RWPE2 (cell line): ENCODE results near the gene LARGE1.

Source experiments
- ATAC-seq: fragments of 200-7000 bp; cut with Tn5 transposase; 3 replicates; pipeline ENCODE4 v1.9.1; 2021; ENCODE audit warnings: low read depth
- DNase-seq: peaks from one replicate; pipeline ENCODE4 v3.0.0-alpha.2; 2020; ENCODE audit warnings: low spot score
- H3K27ac ChIP-seq: fragments of 450-650 bp; 2 replicates; pipeline ENCODE4 v1.5.1; 2017; ENCODE audit warnings: mild to moderate bottlenecking; ENCODE audit not compliant: poor library complexity, severe bottlenecking
- H3K27me3 ChIP-seq: fragments of 250-450 bp; sonication (Bioruptor Pico); 2 replicates; pipeline ENCODE4 v1.5.1; 2021; ENCODE audit warnings: mild to moderate bottlenecking, moderate library complexity; ENCODE audit not compliant: insufficient read depth, poor library complexity, severe bottlenecking
- H3K36me3 ChIP-seq: fragments of 250-450 bp; sonication (Bioruptor Pico); 2 replicates; pipeline ENCODE4 v1.5.1; 2020; ENCODE audit warnings: low read depth, mild to moderate bottlenecking, moderate library complexity
- H3K4me1 ChIP-seq: fragments of 250-450 bp; sonication (Bioruptor Pico); 2 replicates; pipeline ENCODE4 v1.5.1; 2021; ENCODE audit warnings: mild to moderate bottlenecking, moderate library complexity; ENCODE audit not compliant: insufficient read depth, poor library complexity, severe bottlenecking
- H3K4me3 ChIP-seq: fragments of 250-450 bp; sonication (Bioruptor Pico); 2 replicates; pipeline ENCODE4 v1.5.1; 2021; ENCODE audit warnings: mild to moderate bottlenecking, moderate library complexity; ENCODE audit not compliant: severe bottlenecking
- H3K9me3 ChIP-seq: fragments of 250-450 bp; sonication (Bioruptor Pico); 2 replicates; pipeline ENCODE4 v1.5.1; 2021; ENCODE audit warnings: mild to moderate bottlenecking, moderate library complexity; ENCODE audit not compliant: severe bottlenecking
- CTCF ChIP-seq: fragments of 450-650 bp; IDR thresholded peaks from one replicate; pipeline ENCODE4 v1.5.1; 2017; ENCODE audit warnings: mild to moderate bottlenecking, moderate library complexity; ENCODE audit not compliant: poor library complexity, severe bottlenecking

LARGE1 gene

GRCh38 chr22:33793475-33793874 lies 126.8 kb downstream of the LARGE1 start:
- no peaks in the 10 kb centered on the region for H3K4me1 ChIP-seq
- TF ChIP-seq CTCF: no peak
- ATAC-seq (no peak), DNase-seq (no peak)
- H3K36me3 ChIP-seq: no peaks in the 10 kb centered on the region
- no peak overlapping the region for H3K27ac ChIP-seq
- H3K27me3 ChIP-seq: no peaks in the 10 kb centered on the region
- H3K4me3 ChIP-seq: no peak overlapping the region
- H3K9me3 ChIP-seq: no peaks in the 10 kb centered on the region

- no peak overlapping the region for H3K4me3 ChIP-seq
- no peaks in the 10 kb centered on the region for H3K9me3 ChIP-seq
- TF ChIP-seq CTCF: no peak
- no peaks in the 10 kb centered on the region for H3K27me3 ChIP-seq
- no peaks in the 10 kb centered on the region for H3K36me3 ChIP-seq
- ATAC-seq: no peak
- no peak for DNase-seq
- H3K4me1 ChIP-seq: no peaks in the 10 kb centered on the region
- no peak overlapping the region for H3K27ac ChIP-seq
Observed at GRCh38 chr22:33792832-33793231, 127.4 kb downstream of the LARGE1 start.

GRCh38 chr22:33789690-33790253 lies 130.5 kb downstream of the LARGE1 start:
- TF ChIP-seq CTCF: no peak
- Histone ChIP-seq H3K36me3 (no peaks in the 10 kb centered on the region), H3K27ac (no peak overlapping the region), H3K9me3 (no peaks in the 10 kb centered on the region), H3K4me3 (no peak overlapping the region), H3K27me3 (no peaks in the 10 kb centered on the region), H3K4me1 (no peaks in the 10 kb centered on the region)
- DNase-seq: no peak
- no peak for ATAC-seq

- ATAC-seq: no peak
- TF ChIP-seq CTCF: no peak
Observed at GRCh38 chr22:33788927-33789326, 131.3 kb downstream of the LARGE1 start.

GRCh38 chr22:33787645-33788456 lies 132.4 kb downstream of the LARGE1 start:
- Histone ChIP-seq H3K4me3 (no peak overlapping the region), H3K4me1 (no peaks in the 10 kb centered on the region), H3K27me3 (no peaks in the 10 kb centered on the region), H3K36me3 (no peaks in the 10 kb centered on the region), H3K27ac (no peak overlapping the region), H3K9me3 (no peaks in the 10 kb centered on the region)
- DNase-seq (no peak), ATAC-seq (no peak)
- no peak for TF ChIP-seq CTCF

More at GRCh38 chr22:33788927-33789326, 131.3 kb downstream of the LARGE1 start:
- H3K27me3 ChIP-seq: no peaks in the 10 kb centered on the region
- no peaks in the 10 kb centered on the region for H3K4me1 ChIP-seq
- no peak overlapping the region for H3K27ac ChIP-seq
- H3K36me3 ChIP-seq: no peaks in the 10 kb centered on the region
- DNase-seq: no peak
- no peak overlapping the region for H3K4me3 ChIP-seq
- H3K9me3 ChIP-seq: no peaks in the 10 kb centered on the region
